Stimulated activated CD8-positive, alpha-beta memory T cell treated with anti-CD3 and anti-CD28 coated beads, Interleukin-15, amount 100 ng/mL, for 24 hours (primary cell): ENCODE measurements around the gene FAM53A.

Experiments used
- DNase-seq: peaks from one replicate; pipeline ENCODE4 v3.0.0-alpha.2; 2020; ENCODE audit warnings: low read depth

Gene FAM53A

GRCh38 chr4:1660948-1661677 is 23.0 kb downstream of the FAM53A start:
- DNase-seq = no peak

GRCh38 chr4:1659104-1660043 is 24.7 kb downstream of the FAM53A start:
- DNase-seq = no peak

GRCh38 chr4:1658581-1658980 is 25.5 kb downstream of the FAM53A start:
- DNase-seq = no peak

GRCh38 chr4:1658146-1658545 is 26.0 kb downstream of the FAM53A start:
- no peak for DNase-seq

- no peak for DNase-seq
Observed at GRCh38 chr4:1656986-1657385, 27.1 kb downstream of the FAM53A start.

- no peak for DNase-seq
Observed at GRCh38 chr4:1656132-1656531, 28.0 kb downstream of the FAM53A start.

- no peak for DNase-seq
Observed at GRCh38 chr4:1655676-1656075, 28.4 kb downstream of the FAM53A start.

GRCh38 chr4:1655081-1655480 is 29.0 kb downstream of the FAM53A start:
- DNase-seq = no peak

GRCh38 chr4:1654216-1654955 is 29.7 kb downstream of the FAM53A start:
- no peak for DNase-seq

GRCh38 chr4:1653776-1654175 is 30.3 kb downstream of the FAM53A start:
- DNase-seq = no peak

GRCh38 chr4:1652088-1652487 is 32.0 kb downstream of the FAM53A start:
- DNase-seq = no peak

GRCh38 chr4:1651609-1652008 is 32.5 kb downstream of the FAM53A start:
- no peak for DNase-seq

- DNase-seq = no peak
Observed at GRCh38 chr4:1648962-1649361, 35.2 kb downstream of the FAM53A start.

- DNase-seq = no peak
Observed at GRCh38 chr4:1647432-1647831, 36.7 kb downstream of the FAM53A start.

GRCh38 chr4:1646690-1647089 is 37.4 kb downstream of the FAM53A start:
- DNase-seq = no peak

- DNase-seq = no peak
Observed at GRCh38 chr4:1644891-1645657, 39.0 kb downstream of the FAM53A start.

- no peak for DNase-seq
Observed at GRCh38 chr4:1643971-1644735, 40.0 kb downstream of the FAM53A start.

GRCh38 chr4:1642196-1642951 is 41.7 kb downstream of the FAM53A start:
- DNase-seq = no peak

GRCh38 chr4:1641671-1642070 is 42.4 kb downstream of the FAM53A start:
- DNase-seq = no peak
